HG03175 (cell line): Measurements from ENCODE around the gene ATP8B2.
"Not testable (repeated sequence)": the region's sequence is repeated elsewhere in the genome, so short reads cannot be mapped to it uniquely, and the experiment has no call there.

Experiments
- ATAC-seq: cut with Tn5 transposase; IDR thresholded peaks from one replicate; pipeline ENCODE4 v1.9.1; 2021; ENCODE audit warnings: mild to moderate bottlenecking, moderate library complexity; ENCODE audit not compliant: unreplicated experiment

ATP8B2 gene, protein sequence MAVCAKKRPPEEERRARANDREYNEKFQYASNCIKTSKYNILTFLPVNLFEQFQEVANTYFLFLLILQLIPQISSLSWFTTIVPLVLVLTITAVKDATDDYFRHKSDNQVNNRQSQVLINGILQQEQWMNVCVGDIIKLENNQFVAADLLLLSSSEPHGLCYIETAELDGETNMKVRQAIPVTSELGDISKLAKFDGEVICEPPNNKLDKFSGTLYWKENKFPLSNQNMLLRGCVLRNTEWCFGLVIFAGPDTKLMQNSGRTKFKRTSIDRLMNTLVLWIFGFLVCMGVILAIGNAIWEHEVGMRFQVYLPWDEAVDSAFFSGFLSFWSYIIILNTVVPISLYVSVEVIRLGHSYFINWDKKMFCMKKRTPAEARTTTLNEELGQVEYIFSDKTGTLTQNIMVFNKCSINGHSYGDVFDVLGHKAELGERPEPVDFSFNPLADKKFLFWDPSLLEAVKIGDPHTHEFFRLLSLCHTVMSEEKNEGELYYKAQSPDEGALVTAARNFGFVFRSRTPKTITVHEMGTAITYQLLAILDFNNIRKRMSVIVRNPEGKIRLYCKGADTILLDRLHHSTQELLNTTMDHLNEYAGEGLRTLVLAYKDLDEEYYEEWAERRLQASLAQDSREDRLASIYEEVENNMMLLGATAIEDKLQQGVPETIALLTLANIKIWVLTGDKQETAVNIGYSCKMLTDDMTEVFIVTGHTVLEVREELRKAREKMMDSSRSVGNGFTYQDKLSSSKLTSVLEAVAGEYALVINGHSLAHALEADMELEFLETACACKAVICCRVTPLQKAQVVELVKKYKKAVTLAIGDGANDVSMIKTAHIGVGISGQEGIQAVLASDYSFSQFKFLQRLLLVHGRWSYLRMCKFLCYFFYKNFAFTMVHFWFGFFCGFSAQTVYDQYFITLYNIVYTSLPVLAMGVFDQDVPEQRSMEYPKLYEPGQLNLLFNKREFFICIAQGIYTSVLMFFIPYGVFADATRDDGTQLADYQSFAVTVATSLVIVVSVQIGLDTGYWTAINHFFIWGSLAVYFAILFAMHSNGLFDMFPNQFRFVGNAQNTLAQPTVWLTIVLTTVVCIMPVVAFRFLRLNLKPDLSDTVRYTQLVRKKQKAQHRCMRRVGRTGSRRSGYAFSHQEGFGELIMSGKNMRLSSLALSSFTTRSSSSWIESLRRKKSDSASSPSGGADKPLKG

DNA sequence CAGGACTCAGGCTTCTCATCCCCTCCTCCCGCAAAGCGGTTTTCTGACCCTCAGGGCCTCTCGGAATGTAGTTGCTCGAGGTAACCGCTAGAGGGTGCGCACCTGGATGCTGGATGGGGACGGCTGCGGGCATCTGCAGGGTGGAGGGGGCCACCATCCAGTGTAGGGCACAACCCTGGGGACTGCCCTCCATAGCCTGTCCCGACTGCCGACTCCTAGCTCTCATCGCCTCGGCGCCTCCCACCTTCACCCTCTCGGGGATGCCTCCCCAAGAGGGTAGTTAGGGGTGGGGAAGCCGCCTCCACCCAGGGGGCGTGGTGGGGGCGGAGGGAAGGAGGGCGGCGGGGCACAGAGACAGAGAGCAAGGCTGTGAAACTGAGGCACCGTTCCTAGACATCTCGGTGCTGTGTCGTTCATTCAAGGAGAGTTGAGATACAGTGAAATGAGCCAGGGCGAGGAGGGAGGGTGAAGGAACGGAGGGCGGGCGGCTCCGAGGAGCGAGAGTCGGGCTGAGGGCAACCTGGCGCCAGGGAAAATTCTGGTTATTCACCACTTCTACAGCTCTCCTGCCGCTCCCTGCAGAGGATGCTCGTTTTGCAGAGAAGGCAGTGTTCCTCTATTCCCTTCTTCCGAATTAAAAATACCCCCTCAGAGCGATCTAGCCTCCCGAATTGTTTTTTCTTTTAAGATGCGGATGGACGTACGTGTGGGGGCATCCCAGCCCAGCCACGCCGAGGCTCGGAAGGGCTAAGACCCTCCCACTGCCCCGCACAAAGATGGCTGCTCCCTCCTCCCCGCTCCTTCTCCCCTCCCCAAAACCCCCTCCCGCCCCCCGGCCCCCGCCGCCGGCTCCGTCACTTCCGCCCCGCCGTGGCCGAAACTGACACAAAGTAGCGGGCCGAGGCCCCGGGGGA lies at the start of gene ATP8B2:
Gene ATP8B2 (plus strand): TSS at position 857 of the 914 bp plus-strand sequence. CDS start 2,617 bp downstream, outside the sequence.
- ATAC-seq, result peak; percentile 53

DNA sequence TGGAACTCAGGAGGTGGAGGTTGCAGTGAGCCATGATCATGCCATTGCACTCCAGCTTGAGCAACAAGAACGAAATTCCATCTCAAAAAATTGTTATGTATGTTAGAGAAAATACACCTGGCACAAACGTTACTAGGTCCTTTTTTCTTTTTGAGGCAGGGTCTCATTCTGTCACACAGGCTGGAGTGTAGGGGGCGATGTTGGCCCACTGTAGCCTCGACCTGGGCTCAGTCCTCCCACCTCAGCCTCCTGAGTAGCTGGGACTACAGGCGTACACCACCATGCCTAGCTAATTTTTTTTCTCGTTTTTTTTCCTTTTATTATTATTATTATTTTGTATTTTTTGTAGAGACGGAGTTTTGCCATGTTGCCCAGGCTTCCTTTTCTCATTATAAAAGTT lies 48.5 kb upstream of the ATP8B2 start:
- no peak for ATAC-seq

DNA sequence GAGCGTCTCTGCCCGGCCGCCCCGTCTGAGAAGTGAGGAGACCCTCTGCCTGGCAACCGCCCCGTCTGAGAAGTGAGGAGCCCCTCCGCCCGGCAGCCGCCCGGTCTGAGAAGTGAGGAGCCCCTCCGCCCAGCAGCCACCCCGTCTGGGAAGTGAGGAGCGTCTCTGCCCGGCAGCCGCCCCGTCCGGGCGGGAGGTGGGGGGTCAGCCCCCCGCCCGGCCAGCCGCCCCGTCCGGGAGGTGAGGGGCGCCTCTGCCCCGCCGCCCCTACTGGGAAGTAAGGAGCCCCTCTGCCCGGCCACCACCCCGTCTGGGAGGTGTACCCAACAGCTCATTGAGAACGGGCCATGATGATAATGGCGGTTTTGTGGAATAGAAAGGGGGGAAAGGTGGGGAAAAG lies 37.7 kb upstream of the ATP8B2 start:
- ATAC-seq, result not testable (repeated sequence)

DNA sequence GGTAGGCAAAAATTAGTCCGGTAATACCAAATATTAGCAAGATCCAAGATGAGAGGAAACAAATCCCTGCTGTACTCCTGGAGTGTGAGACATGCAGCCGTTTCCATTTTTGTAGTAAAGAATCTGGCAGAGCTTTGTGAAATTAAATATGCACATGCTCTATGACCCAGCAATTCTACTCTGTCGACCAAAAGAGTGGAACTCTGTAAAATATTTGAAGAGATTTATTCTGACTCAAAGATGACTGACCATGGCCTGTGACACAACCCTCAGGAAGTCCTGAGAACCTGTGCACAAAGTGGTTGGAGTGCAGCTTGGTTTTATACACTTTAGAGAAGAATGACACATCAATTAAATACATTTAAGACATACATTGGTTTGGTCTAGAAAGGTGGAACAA lies 36.7 kb upstream of the ATP8B2 start:
- no peak for ATAC-seq

DNA sequence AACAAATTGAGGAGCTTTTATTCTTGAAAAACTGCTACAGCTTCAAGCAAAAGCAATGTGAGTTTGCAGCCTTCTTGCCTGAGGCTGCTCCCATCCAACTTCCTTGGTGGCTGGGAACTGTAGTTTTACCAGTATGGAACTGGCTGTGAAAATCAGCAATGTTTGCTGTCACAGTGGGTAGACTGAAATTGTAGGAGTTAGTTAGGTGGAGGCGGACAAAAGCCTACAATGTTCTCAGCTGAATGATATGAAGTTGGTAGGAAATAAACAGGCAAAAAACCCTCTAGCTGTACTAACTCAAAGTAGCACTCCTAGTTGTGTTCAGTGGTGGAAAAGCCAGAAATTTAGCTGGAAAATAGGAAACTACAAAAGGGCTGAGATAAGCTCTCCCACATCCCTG lies 34.4 kb upstream of the ATP8B2 start:
- no peak for ATAC-seq

DNA sequence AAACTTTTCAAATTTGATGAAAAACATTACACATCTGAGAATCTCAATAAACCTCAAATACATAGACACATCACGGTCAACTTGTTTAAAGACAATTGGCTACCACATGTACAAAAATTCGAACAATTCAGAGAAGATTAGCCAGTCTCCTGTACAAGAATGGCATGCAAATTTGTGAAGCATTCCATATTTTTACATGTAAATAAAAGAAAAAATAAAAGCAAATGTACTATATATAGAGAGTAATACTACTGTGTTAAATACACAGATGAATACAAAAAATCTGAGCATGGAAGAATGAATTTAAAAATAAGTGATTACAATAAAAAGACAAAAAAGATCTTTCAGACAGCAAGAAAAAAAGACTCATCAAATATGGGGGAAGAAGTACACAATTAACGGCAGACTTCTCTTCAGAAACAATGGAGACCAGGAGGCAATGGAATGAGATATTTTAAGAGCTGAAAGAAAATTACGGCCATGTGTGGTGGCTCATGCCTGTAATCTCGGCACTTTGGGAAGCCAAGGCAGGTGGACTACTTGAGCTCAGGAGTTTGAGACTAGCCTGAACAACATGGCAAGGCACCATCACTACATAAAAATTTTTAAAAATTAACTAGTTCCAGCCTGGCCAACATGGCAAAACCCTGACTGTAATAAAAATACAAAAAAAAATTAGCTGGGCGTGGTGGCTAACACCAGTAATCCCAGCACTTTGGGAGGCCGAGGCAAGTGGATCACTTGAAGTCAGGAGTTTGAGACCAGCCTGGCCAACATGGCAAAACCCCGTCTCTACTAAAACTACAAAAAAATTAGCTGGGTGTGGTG lies 29.7 kb upstream of the ATP8B2 start:
- ATAC-seq, result no peak

DNA sequence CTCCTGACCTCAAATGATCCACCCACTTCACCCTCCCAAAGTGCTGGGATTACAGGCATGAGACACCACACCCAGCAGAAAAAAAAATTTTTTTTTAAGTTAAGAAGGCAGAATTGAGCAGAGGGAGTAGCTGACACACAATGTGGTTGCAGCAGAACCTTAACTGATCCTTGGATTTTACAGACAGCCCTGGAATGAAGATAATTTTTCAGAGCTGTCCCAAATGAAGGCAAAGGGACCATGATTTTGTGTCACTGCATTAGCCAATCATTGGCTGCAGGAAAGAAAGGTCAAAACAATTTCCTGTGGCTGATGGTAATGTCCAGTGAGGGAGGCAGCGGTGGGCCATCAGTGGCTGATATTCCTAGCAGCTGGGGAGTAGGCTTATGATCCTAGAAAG lies 23.7 kb upstream of the ATP8B2 start:
- ATAC-seq, result no peak

DNA sequence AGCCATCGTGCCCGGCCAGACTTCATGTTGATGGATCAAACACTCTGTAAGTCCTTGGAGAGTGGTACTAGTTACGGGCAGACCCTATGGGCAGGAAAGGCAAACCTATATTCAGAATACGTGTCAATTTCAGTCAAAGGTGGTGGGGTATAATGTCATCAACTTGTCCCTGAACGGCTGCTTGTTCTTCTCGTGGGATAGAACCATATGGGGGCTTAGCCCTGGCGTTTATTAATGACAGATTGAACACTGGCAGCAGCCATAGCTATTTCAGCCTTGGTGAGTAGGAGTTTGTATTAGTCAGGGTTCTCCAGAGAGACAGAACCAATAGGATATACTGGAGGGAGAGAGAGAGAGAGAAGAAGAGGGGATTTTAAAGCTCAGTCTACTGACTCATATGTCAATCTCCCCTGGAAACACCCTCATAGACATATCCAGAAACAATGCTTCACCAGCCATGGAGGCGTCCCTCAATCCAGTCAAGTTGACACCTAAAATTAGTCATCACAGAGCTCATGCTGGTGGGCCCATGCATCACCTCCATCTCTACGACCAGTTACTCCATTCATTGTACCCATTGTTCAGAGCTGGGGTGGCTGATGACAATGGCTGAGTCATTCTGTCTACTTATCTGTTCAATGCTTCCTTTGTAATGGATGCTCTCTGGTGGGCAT lies 20.5 kb upstream of the ATP8B2 start:
- ATAC-seq, result no peak

DNA sequence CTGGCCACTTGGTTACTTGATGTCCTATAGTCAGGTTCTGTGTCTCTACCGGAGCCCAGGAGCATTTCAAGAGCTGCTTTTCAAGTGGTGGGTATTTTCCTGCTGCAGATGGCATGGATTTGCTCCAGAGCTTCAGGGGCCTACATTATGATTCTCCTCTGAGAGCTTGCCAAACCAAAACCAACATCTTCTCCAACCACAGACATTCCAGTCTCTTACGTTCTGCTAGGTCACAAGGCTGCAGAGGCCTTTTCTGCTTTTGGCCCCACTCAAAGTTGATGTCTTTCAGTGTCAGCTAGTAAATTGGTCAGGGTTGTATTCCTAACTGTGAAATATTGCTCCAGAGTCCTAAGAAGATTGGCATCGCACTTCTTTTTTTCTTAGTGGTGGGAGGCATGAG lies 19.2 kb upstream of the ATP8B2 start:
- ATAC-seq, result no peak

DNA sequence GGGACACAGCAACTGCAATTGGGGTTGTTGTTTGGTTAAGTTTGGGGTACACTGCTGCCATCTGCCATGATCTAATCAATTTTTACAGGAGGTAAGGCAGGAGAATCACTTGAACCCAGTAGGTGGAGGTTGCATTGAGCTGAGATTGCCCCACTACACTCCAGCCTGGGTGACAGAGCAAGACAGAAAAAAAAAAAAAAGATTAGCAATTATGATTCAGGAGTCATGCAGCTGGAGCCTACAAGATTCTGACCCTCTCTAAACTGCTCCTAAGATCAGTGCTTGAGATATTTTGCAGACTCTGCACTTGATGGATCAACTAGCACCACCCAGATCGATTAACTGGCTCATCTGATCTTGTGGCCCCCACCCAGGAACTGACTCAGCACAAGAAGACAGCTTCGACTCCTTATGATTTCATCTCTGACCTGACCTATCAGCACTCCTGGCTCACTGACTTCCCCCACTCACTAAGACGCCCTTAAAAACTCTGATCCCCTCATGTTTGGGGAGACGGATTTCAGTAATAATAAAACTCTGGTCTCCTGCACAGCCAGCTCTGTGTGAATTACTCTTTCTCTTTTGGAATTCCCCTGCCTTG lies 17.6 kb upstream of the ATP8B2 start:
- ATAC-seq, result not testable (repeated sequence)

DNA sequence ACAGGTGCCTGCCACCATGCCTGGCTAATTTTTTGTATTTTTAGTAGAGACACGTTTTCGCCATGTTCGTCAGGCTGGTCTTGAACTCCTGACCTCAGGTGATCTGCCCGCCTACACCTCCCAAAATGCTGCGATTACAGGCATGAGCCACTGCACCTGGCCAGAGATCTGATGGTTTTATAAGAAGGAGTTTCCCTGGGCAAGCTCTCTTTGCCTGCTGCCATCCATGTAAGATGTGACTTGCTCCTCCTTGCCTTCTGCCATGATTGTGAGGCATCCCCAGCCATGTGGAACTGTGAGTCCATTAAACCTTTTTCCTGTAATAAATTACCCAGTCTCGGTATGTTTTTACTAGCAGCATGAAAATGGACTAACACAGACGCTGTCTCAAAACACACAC lies 16.2 kb upstream of the ATP8B2 start:
- ATAC-seq, result not testable (repeated sequence)

DNA sequence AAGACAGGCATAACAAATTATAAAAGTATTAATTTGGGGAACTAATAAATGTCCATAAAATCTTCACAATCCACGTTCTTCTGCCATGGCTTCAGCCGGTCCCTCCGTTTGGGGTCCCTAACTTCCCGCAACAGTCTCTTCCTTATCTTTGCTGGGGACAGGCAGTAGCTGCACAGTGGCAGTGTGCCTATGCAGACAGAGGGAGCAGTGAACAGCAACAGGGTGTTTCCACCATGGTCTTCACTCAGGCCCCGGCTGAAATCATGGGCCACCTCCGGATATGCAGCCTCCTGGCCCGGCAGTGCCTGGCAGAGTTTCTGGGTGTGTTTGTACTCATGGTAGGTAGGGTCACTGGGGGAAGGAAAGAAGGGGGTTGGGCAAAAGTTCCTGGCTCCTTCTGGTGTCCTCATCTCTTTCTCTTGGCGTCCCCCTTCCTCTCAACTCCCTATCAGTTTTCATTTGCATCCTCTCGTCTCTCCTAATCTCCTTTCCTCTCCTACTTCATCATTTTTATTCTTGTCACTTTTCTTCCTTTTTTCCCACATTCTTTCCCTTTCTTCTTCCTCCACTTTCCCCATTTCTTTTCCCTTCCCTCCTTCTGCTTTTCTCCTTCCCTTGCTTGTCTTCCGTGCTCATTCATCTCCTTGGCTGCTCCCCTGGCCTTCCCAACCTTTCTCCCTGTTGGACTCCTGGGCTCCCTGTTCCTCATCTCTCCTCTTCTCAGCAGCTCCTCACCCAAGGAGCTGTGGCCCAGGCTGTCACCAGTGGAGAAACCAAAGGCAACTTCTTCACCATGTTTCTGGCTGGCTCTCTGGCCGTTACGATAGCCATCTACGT lies 12.9 kb upstream of the ATP8B2 start:
- ATAC-seq, result not testable (repeated sequence)

DNA sequence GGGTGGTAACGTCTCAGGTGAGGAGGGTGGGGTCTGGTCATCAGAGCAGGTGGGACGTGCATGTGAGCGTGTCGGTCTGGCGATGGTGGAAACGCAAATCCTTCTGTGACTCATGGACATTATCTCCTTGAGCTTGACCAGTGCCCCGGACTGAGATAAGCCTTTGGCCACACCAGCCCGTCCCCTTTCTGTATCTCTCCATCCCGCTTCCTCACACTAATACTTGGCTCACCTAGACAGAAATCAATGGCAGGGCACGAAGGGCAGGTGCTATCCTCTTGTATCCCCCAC lies 12.3 kb upstream of the ATP8B2 start:
- ATAC-seq, result no peak

DNA sequence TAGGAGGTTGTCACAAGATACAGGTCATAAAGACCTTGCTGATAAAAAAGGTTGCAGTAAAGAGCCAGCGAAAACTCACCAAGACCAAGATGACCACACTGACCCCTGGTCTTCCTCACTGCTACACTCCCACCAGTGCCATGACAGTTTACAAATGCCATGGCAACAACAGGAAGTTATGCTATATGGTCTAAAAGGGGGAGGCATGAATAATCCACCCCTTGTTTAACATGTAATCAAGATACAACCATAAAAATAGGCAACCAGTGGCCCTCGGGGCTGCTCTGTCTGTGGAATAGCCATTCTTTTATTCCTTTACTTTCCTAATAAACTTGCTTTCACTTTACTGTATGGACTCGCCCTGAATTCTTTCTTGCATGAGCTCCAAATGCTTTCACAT lies 11.1 kb upstream of the ATP8B2 start:
- not testable (repeated sequence) for ATAC-seq

DNA sequence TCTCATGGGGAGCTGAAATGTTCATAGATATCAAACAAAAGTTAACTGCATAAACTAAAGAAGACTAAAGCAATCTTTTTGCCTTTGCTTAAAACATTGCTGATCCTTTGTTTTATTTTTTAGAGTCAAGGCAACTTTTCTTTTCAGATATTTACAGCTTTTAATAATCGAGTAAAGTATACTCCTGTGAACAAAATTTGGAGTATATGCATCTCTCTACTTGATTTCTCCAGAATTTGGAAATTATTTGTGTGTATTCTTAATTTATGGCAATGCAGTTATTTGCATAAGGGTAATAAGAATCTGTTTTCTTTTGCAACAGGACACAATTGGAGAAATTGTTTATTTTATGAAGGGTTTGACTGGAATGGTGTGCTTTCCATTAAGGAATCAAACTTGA lies 8.6 kb upstream of the ATP8B2 start:
- no peak for ATAC-seq

DNA sequence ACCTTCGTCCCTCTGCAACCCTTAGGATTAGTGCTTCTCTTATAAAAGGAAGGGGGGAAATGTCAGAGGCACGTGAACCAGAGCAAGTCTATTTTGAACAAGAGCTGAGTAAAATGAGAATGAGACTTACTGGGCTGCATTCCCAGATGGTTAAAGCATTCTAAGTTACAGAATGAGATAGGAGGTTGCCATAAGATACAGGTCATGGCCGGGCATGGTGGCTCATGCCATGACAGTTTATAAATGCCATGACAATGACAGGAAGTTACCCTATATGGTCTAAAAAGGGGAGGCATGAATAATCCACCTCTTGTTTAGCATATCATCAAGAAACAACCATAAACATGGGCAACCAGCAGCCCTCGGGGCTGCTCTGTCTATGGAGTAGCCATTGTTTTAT lies 6.9 kb upstream of the ATP8B2 start:
- ATAC-seq, result no peak

DNA sequence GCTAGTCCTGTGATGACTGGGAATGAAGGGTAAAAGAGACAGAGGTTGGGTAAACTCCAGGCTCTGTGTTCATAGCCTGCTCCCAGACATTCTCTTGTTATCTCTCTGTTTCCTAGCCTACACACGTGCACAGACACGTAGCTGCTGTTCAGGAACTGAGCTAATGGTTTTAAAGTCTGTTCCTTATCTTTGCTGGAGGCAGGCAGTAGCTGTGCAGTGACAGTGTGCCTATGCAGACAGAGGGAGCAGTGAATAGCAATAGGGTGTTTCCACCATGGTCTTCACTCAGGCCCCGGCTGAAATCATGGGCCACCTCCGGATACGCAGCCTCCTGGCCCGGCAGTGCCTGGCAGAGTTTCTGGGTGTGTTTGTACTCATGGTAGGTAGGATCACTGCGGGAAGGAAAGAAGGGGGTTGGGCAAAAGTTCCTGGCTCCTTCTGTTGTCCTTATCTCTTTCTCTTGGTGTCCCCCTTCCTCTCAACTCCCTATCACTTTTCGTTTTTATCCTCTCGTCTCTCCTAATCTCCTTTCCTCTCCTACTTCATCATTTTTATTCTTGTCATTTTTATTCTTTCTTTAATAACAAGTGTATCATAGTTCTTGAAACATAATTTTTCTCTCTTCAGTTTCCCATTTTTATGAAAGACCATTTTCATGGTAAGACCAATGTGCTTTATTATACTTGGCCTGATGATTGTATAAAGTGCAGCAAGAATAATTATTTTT lies 4.3 kb upstream of the ATP8B2 start, which contains the start of gene AQP10:
Gene AQP10 (plus strand): TSS at position 212 of the 727 bp plus-strand sequence. CDS start 63 bp downstream, at position 275.
- no peak for ATAC-seq
